Cardiac muscle cell (in vitro differentiated cells and primary cell): ENCODE results near the gene SETX. TPM values are rescaled to one million over a fixed set of nuclear protein-coding genes. Genes with fewer than 3 reads are reported as not detected.

Experiments used
- DNase-seq, 2 donors: peaks; one replicate each; pipeline versions ENCODE4 v3.0.0 to v3.0.0-alpha.2; 2010 to 2017; ENCODE audit warnings: low read depth in 1 of 2, low spot score in 1 of 2
- H3K27ac ChIP-seq: fragments of 200-600 bp; sonication (generic); 2 replicates; pipeline ENCODE4 v1.5.1; 2016
- H3K27me3 ChIP-seq: fragments of 200-600 bp; sonication (generic); 2 replicates; pipeline ENCODE4 v1.6.0; 2016; ENCODE audit warnings: control low read depth
- H3K36me3 ChIP-seq: fragments of 200-600 bp; sonication (generic); 2 replicates; pipeline ENCODE4 v1.5.1; 2016; ENCODE audit warnings: control low read depth
- H3K4me1 ChIP-seq: fragments of 200-600 bp; sonication (generic); 2 replicates; pipeline ENCODE4 v1.8.1; 2017; ENCODE audit warnings: low read depth, mild to moderate bottlenecking, mixed run types
- H3K4me3 ChIP-seq: fragments of 200-600 bp; sonication (generic); 2 replicates; pipeline ENCODE4 v1.5.1; 2016; ENCODE audit warnings: mild to moderate bottlenecking
- H3K9me3 ChIP-seq: fragments of 200-600 bp; sonication (generic); 2 replicates; pipeline ENCODE4 v1.5.1; 2017; ENCODE audit warnings: low read depth, mild to moderate bottlenecking, control low read depth
- polyA plus RNA-seq: library from polyadenylated mRNA; unstranded; fragments of >200 nt; fragmentation: Nextera tagmentation; extraction: Ambion mirVana; gene quantifications from 2 replicates; pipeline ENCODE4 v1.2.1, GENCODE V29; 2016
- total RNA-seq: library from RNA; depleted of rRNA; stranded (reverse); fragments of >200 nt; gene quantifications from 2 replicates; pipeline ENCODE4 v1.2.3, GENCODE V29; 2016
- TF ChIP-seq, protein P1 (sequence below): IDR thresholded peaks from 2 replicates; pipeline ENCODE4 v1.5.1; 2012; ENCODE audit warnings: low read depth, mild to moderate bottlenecking, low read length

SETX gene
- total and polyA plus RNA-seq, 2 experiments from 2014 or later, result 16.2 to 34.0 TPM

DNA sequence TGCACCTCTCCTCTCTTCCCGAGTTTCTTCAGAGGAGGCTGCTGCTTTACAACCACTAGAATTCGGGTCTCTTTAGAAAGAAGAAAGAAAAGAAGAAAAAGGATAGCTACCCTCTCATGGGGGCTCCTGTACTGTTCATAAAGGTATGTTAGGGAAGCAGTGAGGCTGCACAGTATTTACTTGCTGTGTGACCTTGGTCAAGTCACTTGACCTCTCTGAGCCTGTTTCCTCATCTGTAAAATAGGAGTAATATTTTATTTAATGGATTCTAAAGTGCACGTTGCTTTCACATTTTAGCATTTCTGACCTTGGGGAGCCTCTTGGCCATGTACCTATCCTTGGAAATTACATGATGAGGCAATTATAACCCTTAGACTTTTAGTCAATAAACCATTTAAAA, 88.8 kb downstream of the SETX start:
- Histone ChIP-seq H3K4me3 (no peak overlapping the region), H3K27ac (no peak overlapping the region), H3K4me1 (peaks cover 16% of the 10 kb centered on the region), H3K36me3 (peaks cover 33% of the 10 kb centered on the region), H3K27me3 (no peaks in the 10 kb centered on the region), H3K9me3 (no peaks in the 10 kb centered on the region)
- TF ChIP-seq, protein P1, sequence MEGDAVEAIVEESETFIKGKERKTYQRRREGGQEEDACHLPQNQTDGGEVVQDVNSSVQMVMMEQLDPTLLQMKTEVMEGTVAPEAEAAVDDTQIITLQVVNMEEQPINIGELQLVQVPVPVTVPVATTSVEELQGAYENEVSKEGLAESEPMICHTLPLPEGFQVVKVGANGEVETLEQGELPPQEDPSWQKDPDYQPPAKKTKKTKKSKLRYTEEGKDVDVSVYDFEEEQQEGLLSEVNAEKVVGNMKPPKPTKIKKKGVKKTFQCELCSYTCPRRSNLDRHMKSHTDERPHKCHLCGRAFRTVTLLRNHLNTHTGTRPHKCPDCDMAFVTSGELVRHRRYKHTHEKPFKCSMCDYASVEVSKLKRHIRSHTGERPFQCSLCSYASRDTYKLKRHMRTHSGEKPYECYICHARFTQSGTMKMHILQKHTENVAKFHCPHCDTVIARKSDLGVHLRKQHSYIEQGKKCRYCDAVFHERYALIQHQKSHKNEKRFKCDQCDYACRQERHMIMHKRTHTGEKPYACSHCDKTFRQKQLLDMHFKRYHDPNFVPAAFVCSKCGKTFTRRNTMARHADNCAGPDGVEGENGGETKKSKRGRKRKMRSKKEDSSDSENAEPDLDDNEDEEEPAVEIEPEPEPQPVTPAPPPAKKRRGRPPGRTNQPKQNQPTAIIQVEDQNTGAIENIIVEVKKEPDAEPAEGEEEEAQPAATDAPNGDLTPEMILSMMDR, result no peak
- DNase-seq, result no peak

DNA sequence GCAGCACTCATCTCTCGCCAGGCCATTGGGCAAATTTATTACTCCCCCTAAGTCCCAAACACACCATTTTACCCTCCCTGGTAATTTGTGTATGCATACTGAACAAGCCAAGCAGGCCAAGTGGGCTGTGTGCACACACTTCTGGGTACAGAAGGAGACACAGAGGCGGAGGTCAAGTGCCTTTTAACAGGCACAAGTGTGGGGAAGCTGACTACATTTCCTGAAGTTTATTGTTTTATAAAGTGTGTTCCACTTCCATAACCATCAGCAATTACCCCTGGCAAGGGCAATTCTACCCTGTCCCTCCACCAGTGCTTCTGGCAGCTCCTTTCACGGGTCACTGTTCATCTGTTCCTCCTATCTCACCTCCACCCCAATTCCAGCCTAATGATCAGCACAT, 93.9 kb downstream of the SETX start:
- DNase-seq, result no peak
- Histone ChIP-seq H3K27me3 (no peaks in the 10 kb centered on the region), H3K27ac (peak overlapping the region; percentile 11), H3K36me3 (peaks cover 10% of the 10 kb centered on the region), H3K4me3 (no peak overlapping the region), H3K4me1 (peaks cover 23% of the 10 kb centered on the region), H3K9me3 (no peaks in the 10 kb centered on the region)
- TF ChIP-seq, protein P1, result no peak

DNA sequence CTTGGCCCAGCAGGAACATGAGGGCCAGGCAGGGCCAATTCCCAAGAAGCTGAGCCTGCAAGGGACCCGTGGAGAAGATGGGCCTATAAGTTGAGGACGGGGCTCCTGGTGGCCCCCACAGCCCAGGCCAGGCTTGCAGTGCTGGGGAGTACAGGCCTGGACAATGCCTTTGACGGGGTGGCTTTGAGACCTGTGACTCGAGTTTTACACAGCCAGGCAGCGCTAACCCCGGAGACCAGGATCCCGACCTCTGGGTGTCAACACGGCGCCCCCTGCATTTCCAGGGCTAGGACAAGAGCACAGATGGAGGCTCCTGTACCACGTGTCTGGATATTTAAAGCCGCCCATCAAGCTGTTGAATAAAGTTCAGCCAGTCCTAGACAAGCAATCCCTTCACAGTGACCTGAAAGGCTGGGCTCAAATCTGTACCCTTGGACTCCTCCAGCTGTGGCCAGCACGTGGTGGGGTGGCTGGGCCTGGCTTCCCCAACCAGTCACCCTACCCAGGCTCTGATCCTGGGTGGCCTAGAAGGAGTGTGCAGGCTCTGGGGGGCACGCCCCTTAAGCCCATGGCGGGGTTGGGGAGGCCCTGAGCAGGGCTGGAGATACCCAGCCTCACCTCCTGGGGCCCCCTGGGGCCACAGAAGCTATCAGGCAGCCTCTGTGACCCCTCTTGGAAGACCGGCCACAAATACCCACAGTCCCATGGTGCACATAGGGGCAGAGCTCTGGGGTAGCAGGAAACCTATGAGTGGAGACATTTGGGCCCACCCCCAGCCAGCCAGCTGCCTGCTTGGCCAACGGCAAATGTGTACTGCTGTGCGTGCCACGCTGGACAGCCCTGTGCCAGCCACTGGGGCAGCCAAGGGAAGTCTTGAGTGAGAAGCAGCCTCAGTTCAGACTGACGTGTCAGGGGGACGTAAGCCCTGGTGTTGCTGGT, 104.2 kb downstream of the SETX start:
- Histone ChIP-seq H3K4me1 (no peaks in the 10 kb centered on the region), H3K9me3 (no peaks in the 10 kb centered on the region), H3K27ac (no peak overlapping the region), H3K36me3 (no peaks in the 10 kb centered on the region), H3K27me3 (no peaks in the 10 kb centered on the region), H3K4me3 (no peak overlapping the region)
- TF ChIP-seq, protein P1, result no peak
- DNase-seq, result no peak

DNA sequence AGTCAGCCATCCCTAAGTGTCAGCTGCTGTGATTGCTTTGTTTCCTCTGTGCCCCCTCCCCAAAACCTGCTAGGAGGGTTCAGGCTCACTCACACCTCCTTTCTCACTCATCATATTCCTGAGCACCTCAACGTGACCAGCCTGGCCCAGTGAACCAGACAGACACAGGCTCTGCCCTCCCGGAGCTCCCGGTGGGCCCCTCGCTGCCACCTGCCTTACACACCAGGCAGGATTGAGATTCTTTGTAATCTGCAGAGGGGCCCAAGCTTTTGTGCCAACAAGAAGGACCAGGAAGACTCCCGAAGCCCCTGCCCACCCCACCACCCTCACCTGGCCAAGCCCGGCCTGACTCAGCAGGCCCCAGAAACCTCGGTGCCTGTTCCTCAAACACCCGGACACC, 105.1 kb downstream of the SETX start:
- Histone ChIP-seq H3K4me1 (no peaks in the 10 kb centered on the region), H3K4me3 (no peak overlapping the region), H3K27me3 (no peaks in the 10 kb centered on the region), H3K9me3 (no peaks in the 10 kb centered on the region), H3K36me3 (no peaks in the 10 kb centered on the region), H3K27ac (no peak overlapping the region)
- no peak for DNase-seq
- TF ChIP-seq, protein P1, result no peak

DNA sequence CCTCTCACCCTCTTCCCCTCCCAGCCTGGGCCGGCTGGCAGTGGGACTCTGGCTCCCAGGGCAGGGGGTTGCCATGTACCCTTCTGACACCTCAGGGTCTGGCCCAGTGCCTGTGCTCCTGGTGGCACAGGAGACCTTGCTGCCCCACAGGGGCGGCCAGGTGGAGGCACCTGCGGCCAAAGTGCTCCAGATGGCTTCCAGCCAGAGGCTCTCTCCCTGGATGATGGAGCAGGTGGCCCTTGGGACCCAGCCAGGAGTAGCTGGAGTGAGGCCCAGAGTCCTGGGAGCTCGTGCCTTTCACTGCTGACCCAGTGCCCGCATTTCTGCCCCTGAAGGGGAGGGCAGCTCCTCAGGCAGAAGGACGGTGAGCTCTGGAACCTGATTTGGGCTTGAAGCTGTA, 105.7 kb downstream of the SETX start:
- no peaks in the 10 kb centered on the region for H3K4me1 ChIP-seq
- H3K27ac ChIP-seq, result no peak overlapping the region
- peaks cover 5% of the 10 kb centered on the region for H3K27me3 ChIP-seq
- no peaks in the 10 kb centered on the region for H3K36me3 ChIP-seq
- no peak overlapping the region for H3K4me3 ChIP-seq
- no peaks in the 10 kb centered on the region for H3K9me3 ChIP-seq
- TF ChIP-seq, protein P1, result no peak
- DNase-seq, result no peak
